Measurements from ENCODE around the gene NXNL2.

NXNL2 gene

GRCh38 chr9:88530051-88530450 lies 4.9 kb upstream of the NXNL2 start:
- DNase-seq (ENCODE audit: extremely low spot score, insufficient read length, low read depth) (no peak), FAIRE-seq (no peak)

- DNase-seq (ENCODE audit: extremely low spot score, insufficient read length, low read depth), result no peak
- no peak for FAIRE-seq
These were observed 2.9 kb upstream of the NXNL2 start for GRCh38 chr9:88531920-88532698.

- no peak for DNase-seq (ENCODE audit: extremely low spot score, insufficient read length, low read depth)
- no peak for FAIRE-seq
These were observed 975 bp upstream of the NXNL2 start for GRCh38 chr9:88533951-88534455.

- no peak for DNase-seq (ENCODE audit: extremely low spot score, insufficient read length, low read depth)
- FAIRE-seq, result no peak
These were observed 446 bp downstream of the NXNL2 start for GRCh38 chr9:88535226-88536022.

- FAIRE-seq (no peak), DNase-seq (ENCODE audit: extremely low spot score, insufficient read length, low read depth) (no peak)
These were observed 996 bp downstream of the NXNL2 start for GRCh38 chr9:88536023-88536324.

- no peak for DNase-seq (ENCODE audit: extremely low spot score, insufficient read length, low read depth)
- FAIRE-seq, result no peak
These were observed 2.2 kb downstream of the NXNL2 start for GRCh38 chr9:88536951-88537760.

- FAIRE-seq, result no peak
- no peak for DNase-seq (ENCODE audit: extremely low spot score, insufficient read length, low read depth)
These were observed 2.7 kb downstream of the NXNL2 start for GRCh38 chr9:88537761-88538091.

GRCh38 chr9:88538311-88539085 lies 3.5 kb downstream of the NXNL2 start:
- DNase-seq (ENCODE audit: extremely low spot score, insufficient read length, low read depth) (no peak), FAIRE-seq (no peak)

- FAIRE-seq, result no peak
These were observed 4.3 kb downstream of the NXNL2 start for GRCh38 chr9:88539246-88539645.

GRCh38 chr9:88540251-88540763 lies 5.3 kb downstream of the NXNL2 start:
- FAIRE-seq (no peak), DNase-seq (ENCODE audit: extremely low spot score, insufficient read length, low read depth) (no peak)

More at GRCh38 chr9:88539246-88539645, 4.3 kb downstream of the NXNL2 start:
- DNase-seq (ENCODE audit: extremely low spot score, insufficient read length, low read depth), result no peak

- DNase-seq (ENCODE audit: extremely low spot score, insufficient read length, low read depth) (no peak), FAIRE-seq (no peak)
These were observed 9.3 kb downstream of the NXNL2 start for GRCh38 chr9:88544245-88544644.

- DNase-seq (ENCODE audit: extremely low spot score, insufficient read length, low read depth) (no peak), FAIRE-seq (no peak)
These were observed 16.7 kb downstream of the NXNL2 start for GRCh38 chr9:88551546-88552137.

GRCh38 chr9:88553350-88553749 lies 18.4 kb downstream of the NXNL2 start:
- FAIRE-seq (no peak), DNase-seq (ENCODE audit: extremely low spot score, insufficient read length, low read depth) (no peak)

GRCh38 chr9:88555268-88555980 lies 20.4 kb downstream of the NXNL2 start:
- FAIRE-seq, result no peak

GRCh38 chr9:88559661-88560060 lies 24.7 kb downstream of the NXNL2 start:
- FAIRE-seq (no peak), DNase-seq (ENCODE audit: extremely low spot score, insufficient read length, low read depth) (no peak)

More at GRCh38 chr9:88555268-88555980, 20.4 kb downstream of the NXNL2 start:
- no peak for DNase-seq (ENCODE audit: extremely low spot score, insufficient read length, low read depth)

GRCh38 chr9:88567870-88568269 lies 32.9 kb downstream of the NXNL2 start:
- FAIRE-seq (no peak), DNase-seq (ENCODE audit: extremely low spot score, insufficient read length, low read depth) (no peak)

- DNase-seq (ENCODE audit: extremely low spot score, insufficient read length, low read depth), result no peak
- no peak for FAIRE-seq
These were observed 36.4 kb downstream of the NXNL2 start for GRCh38 chr9:88571419-88571818.

GRCh38 chr9:88572684-88573083 lies 37.7 kb downstream of the NXNL2 start:
- DNase-seq (ENCODE audit: extremely low spot score, insufficient read length, low read depth) (no peak), FAIRE-seq (no peak)

GRCh38 chr9:88574953-88575352 lies 40.0 kb downstream of the NXNL2 start:
- no peak for FAIRE-seq
- DNase-seq (ENCODE audit: extremely low spot score, insufficient read length, low read depth), result no peak

All from GM18507 (cell line).